HEK293 (cell line): ENCODE results near the gene IRX2.

Experiments
- CTCF ChIA-PET: fragments of 350-600 bp; formaldehyde crosslinking; extraction: SDS; loops from one replicate; lab custom pipeline; 2021; ENCODE audit warnings: antibody characterized with exemption; lab: Yijun Ruan, JAX
- POLR2A ChIA-PET: fragments of 300-600 bp; formaldehyde crosslinking; extraction: SDS; loops from one replicate; lab custom pipeline; 2020; ENCODE audit warnings: antibody characterized with exemption, inconsistent platforms; lab: Yijun Ruan, JAX
- H3K27ac ChIP-seq: fragments of 200-500 bp; sonication (Bioruptor generic); 2 replicates; pipeline ENCODE4 v1.5.1; 2014; ENCODE audit warnings: low read depth, low read length, control low read depth, inconsistent platforms; ENCODE audit errors: extremely low read depth
- H3K36me3 ChIP-seq, 2 experiments: fragments of 200-500 bp in 1 of 2; sonication (Bioruptor generic) in 1 of 2; 1 replicate in 1 of 2; 2 replicates in 1 of 2; pipeline ENCODE4 v1.5.1; 2014 to 2017; ENCODE audit warnings: inconsistent platforms in 2 of 2, low read length in 2 of 2; ENCODE audit not compliant: control insufficient read depth in 2 of 2, insufficient read depth in 1 of 2
- H3K4me1 ChIP-seq: fragments of 200-500 bp; sonication (Bioruptor generic); 2 replicates; pipeline ENCODE4 v1.5.1; 2014; ENCODE audit warnings: mild to moderate bottlenecking, low read length, inconsistent platforms; ENCODE audit not compliant: control insufficient read depth, insufficient read depth
- H3K4me3 ChIP-seq: 2 replicates; pipeline ENCODE4 v1.5.1; 2011; ENCODE audit warnings: low read depth, mild to moderate bottlenecking, control low read depth, low read length, moderate library complexity
- H3K9me3 ChIP-seq: fragments of 200-500 bp; sonication (Bioruptor generic); 2 replicates; pipeline ENCODE4 v1.5.1; 2014; ENCODE audit warnings: low read depth, low read length, inconsistent platforms; ENCODE audit not compliant: control insufficient read depth, insufficient read depth
- BCL11B ChIP-seq: fragments of 450-650 bp; formaldehyde crosslinking; IDR thresholded peaks from 2 replicates; pipeline ENCODE4 v1.5.1; 2016; ENCODE audit warnings: low read depth, missing biosample characterization, missing genetic modification characterization
- EGR2 ChIP-seq: fragments of 450-650 bp; formaldehyde crosslinking; IDR thresholded peaks from 2 replicates; pipeline ENCODE4 v1.5.1; 2016; ENCODE audit warnings: low read depth, missing biosample characterization, missing genetic modification characterization
- GLI4 ChIP-seq: fragments of 450-650 bp; formaldehyde crosslinking; IDR thresholded peaks from 2 replicates; pipeline ENCODE4 v1.5.1; 2016; ENCODE audit warnings: missing biosample characterization, missing genetic modification characterization
- IKZF3 ChIP-seq: fragments of 450-650 bp; IDR thresholded peaks from 2 replicates; pipeline ENCODE4 v1.5.0; 2018; ENCODE audit warnings: missing biosample characterization, mild to moderate bottlenecking, missing genetic modification characterization, moderate library complexity
- KLF1 ChIP-seq: fragments of 450-650 bp; formaldehyde crosslinking; IDR thresholded peaks from 2 replicates; pipeline ENCODE4 v1.5.1; 2016; ENCODE audit warnings: missing biosample characterization, missing genetic modification characterization
- KLF16 ChIP-seq: fragments of 450-650 bp; formaldehyde crosslinking; IDR thresholded peaks from 2 replicates; pipeline ENCODE4 v1.5.1; 2017; ENCODE audit warnings: missing biosample characterization, missing genetic modification characterization
- OSR2 ChIP-seq: fragments of 450-650 bp; formaldehyde crosslinking; IDR thresholded peaks from 2 replicates; pipeline ENCODE4 v1.5.1; 2016; ENCODE audit warnings: missing biosample characterization, missing genetic modification characterization
- SP7 ChIP-seq: fragments of 450-650 bp; formaldehyde crosslinking; IDR thresholded peaks from 2 replicates; pipeline ENCODE4 v1.5.1; 2016; ENCODE audit warnings: missing biosample characterization, missing genetic modification characterization
- YY2 ChIP-seq: fragments of 450-650 bp; formaldehyde crosslinking; IDR thresholded peaks from 2 replicates; pipeline ENCODE4 v1.5.1; 2016; ENCODE audit warnings: missing biosample characterization, missing genetic modification characterization
- ZBTB21 ChIP-seq: fragments of 450-650 bp; formaldehyde crosslinking; IDR thresholded peaks from 2 replicates; pipeline ENCODE4 v1.5.1; 2017; ENCODE audit warnings: missing biosample characterization, missing genetic modification characterization
- ZNF121 ChIP-seq: fragments of 450-650 bp; formaldehyde crosslinking; IDR thresholded peaks from 2 replicates; pipeline ENCODE4 v1.5.1; 2016; ENCODE audit warnings: missing biosample characterization, missing genetic modification characterization
- ZNF19 ChIP-seq: fragments of 450-650 bp; formaldehyde crosslinking; IDR thresholded peaks from 2 replicates; pipeline ENCODE4; 2016; ENCODE audit warnings: missing biosample characterization, missing genetic modification characterization, low read depth
- ZNF2 ChIP-seq: fragments of 450-650 bp; formaldehyde crosslinking; IDR thresholded peaks from 2 replicates; pipeline ENCODE4 v1.5.1; 2016; ENCODE audit warnings: missing biosample characterization, missing genetic modification characterization
- ZNF274 ChIP-seq, 2 experiments: fragments of 200-500 bp in 1 of 2; fragments of 450-650 bp in 1 of 2; sonication (Bioruptor generic) in 1 of 2; formaldehyde crosslinking in 1 of 2; IDR thresholded peaks; 2 replicates each; pipeline versions ENCODE4 v1.5.1 to v1.6.1; 2014 to 2016; ENCODE audit warnings: borderline replicate concordance in 1 of 2, inconsistent platforms in 1 of 2, low read length in 1 of 2, missing biosample characterization in 1 of 2, missing genetic modification characterization in 1 of 2
- ZNF292 ChIP-seq: fragments of 450-650 bp; formaldehyde crosslinking; IDR thresholded peaks from 2 replicates; pipeline ENCODE4 v1.5.1; 2016; ENCODE audit warnings: low read depth, missing biosample characterization, missing genetic modification characterization, borderline replicate concordance
- ZNF510 ChIP-seq: fragments of 450-650 bp; formaldehyde crosslinking; IDR thresholded peaks from 2 replicates; pipeline ENCODE4 v1.5.1; 2018; ENCODE audit warnings: mild to moderate bottlenecking, missing genetic modification characterization, missing biosample characterization; ENCODE audit not compliant: insufficient replicate concordance
- ZNF530 ChIP-seq: fragments of 450-650 bp; formaldehyde crosslinking; IDR thresholded peaks from 2 replicates; pipeline ENCODE4 v1.5.1; 2016; ENCODE audit warnings: low read depth, missing biosample characterization, missing genetic modification characterization
- ZNF549 ChIP-seq: fragments of 450-650 bp; IDR thresholded peaks from 2 replicates; pipeline ENCODE4 v1.5.1; 2018; ENCODE audit warnings: missing biosample characterization, missing genetic modification characterization, mild to moderate bottlenecking, inconsistent platforms, moderate library complexity
- ZNF660 ChIP-seq: fragments of 450-650 bp; IDR thresholded peaks from 2 replicates; pipeline ENCODE4 v1.5.1; 2018; ENCODE audit warnings: missing biosample characterization, mild to moderate bottlenecking, missing genetic modification characterization
- ZNF670 ChIP-seq: fragments of 450-650 bp; formaldehyde crosslinking; IDR thresholded peaks from 2 replicates; pipeline ENCODE4 v1.5.1; 2016; ENCODE audit warnings: missing biosample characterization, missing genetic modification characterization, low read depth
- ZNF677 ChIP-seq: fragments of 450-650 bp; IDR thresholded peaks from 2 replicates; pipeline ENCODE4 v1.5.0; 2018; ENCODE audit warnings: missing biosample characterization, mild to moderate bottlenecking, missing genetic modification characterization, moderate library complexity
- ZNF777 ChIP-seq: fragments of 450-650 bp; formaldehyde crosslinking; IDR thresholded peaks from 2 replicates; pipeline ENCODE4 v1.5.1; 2017; ENCODE audit warnings: missing biosample characterization, missing genetic modification characterization, borderline replicate concordance
- ZSCAN16 ChIP-seq: fragments of 450-650 bp; formaldehyde crosslinking; IDR thresholded peaks from 2 replicates; pipeline ENCODE4 v1.5.1; 2016; ENCODE audit warnings: missing biosample characterization, missing genetic modification characterization
- ZSCAN23 ChIP-seq: fragments of 450-650 bp; formaldehyde crosslinking; IDR thresholded peaks from 2 replicates; pipeline ENCODE4 v1.5.1; 2016; ENCODE audit warnings: missing biosample characterization, missing genetic modification characterization
- TF ChIP-seq, protein P1 (sequence below): fragments of 450-650 bp; IDR thresholded peaks from 2 replicates; pipeline ENCODE4 v1.5.1; 2018; ENCODE audit warnings: missing biosample characterization, mild to moderate bottlenecking, missing genetic modification characterization
- TF ChIP-seq, protein P2 (sequence below): sonication (generic); formaldehyde crosslinking; IDR thresholded peaks from 2 replicates; pipeline ENCODE4 v1.8.1; 2022; ENCODE audit warnings: mild to moderate bottlenecking, moderate library complexity, missing genetic modification reagents

Gene IRX2

DNA sequence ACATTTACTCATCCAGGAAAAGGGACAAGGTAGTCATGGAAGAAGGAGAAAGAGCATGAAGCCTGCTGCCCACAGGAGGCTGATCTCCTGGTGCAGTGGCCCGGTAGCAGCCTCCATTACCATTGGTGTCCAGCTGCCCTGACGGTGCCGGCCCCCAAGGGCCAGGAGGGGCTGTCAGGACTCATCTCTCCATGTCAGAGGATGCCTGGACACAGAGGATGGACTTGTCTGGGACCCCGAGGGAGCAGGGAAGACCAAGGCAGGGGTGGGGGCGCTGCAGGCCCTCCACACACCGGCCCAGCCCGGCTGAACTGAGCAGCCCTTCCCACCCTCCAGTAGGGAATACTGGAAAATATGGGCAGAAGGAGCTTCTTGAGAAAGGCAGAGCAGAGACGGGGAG, 52.2 kb downstream of the IRX2 start:
- ChIA-PET CTCF (no interaction called here), POLR2A (no interaction called here)
- Histone ChIP-seq H3K27ac (no peak overlapping the region), H3K4me1 (no peaks in the 10 kb centered on the region), H3K4me3 (no peak overlapping the region), H3K36me3 (no peaks in the 10 kb centered on the region), H3K9me3 (no peaks in the 10 kb centered on the region)
- TF ChIP-seq ZBTB21 (tag by site-specific recombination) (no peak), ZNF2 (tag by site-specific recombination) (no peak), SP7 (tag by site-specific recombination) (no peak), ZNF121 (no peak), ZNF274 (IDR thresholded peaks at IDR 0.05; ENCODE audit: low read length) (no peak), ZNF274 (tag by site-specific recombination; IDR thresholded peaks at IDR 0.05; ENCODE audit: borderline replicate concordance) (no peak), ZSCAN23 (no peak)

DNA sequence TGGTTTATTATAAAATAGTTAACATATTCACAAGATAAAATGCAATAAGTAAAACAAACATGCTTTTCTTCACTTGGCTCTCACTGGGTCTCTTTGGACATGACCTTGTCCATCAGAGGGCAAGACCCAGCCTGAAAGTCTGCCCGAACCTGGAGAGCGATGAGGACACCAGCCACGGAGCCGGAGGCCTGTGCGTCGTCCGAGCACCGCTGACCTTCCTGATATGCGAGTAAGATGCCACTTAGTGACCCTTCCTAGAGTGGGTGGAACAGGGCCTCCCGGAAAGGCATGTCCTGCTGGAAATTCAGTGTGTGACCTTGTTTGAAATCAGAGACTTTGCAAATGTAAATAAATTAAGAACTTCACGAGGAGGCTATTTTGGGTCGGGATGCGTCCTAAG, 52.9 kb downstream of the IRX2 start:
- Histone ChIP-seq H3K9me3 (no peaks in the 10 kb centered on the region), H3K36me3 (no peaks in the 10 kb centered on the region), H3K27ac (no peak overlapping the region), H3K4me3 (no peak overlapping the region), H3K4me1 (no peaks in the 10 kb centered on the region)
- POLR2A ChIA-PET, result no interaction called here
- CTCF ChIA-PET, result no interaction called here
- TF ChIP-seq ZNF777 (tag by site-specific recombination) (no peak), OSR2 (no peak), ZNF549 (no peak), ZNF530 (tag by site-specific recombination) (no peak), KLF16 (tag by site-specific recombination) (no peak), SP7 (tag by site-specific recombination) (no peak), GLI4 (tag by site-specific recombination) (no peak), IKZF3 (tag by site-specific recombination) (no peak)
- TF ChIP-seq, protein P1, sequence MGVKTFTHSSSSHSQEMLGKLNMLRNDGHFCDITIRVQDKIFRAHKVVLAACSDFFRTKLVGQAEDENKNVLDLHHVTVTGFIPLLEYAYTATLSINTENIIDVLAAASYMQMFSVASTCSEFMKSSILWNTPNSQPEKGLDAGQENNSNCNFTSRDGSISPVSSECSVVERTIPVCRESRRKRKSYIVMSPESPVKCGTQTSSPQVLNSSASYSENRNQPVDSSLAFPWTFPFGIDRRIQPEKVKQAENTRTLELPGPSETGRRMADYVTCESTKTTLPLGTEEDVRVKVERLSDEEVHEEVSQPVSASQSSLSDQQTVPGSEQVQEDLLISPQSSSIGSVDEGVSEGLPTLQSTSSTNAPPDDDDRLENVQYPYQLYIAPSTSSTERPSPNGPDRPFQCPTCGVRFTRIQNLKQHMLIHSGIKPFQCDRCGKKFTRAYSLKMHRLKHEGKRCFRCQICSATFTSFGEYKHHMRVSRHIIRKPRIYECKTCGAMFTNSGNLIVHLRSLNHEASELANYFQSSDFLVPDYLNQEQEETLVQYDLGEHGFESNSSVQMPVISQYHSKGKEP, result no peak
- TF ChIP-seq, protein P2, sequence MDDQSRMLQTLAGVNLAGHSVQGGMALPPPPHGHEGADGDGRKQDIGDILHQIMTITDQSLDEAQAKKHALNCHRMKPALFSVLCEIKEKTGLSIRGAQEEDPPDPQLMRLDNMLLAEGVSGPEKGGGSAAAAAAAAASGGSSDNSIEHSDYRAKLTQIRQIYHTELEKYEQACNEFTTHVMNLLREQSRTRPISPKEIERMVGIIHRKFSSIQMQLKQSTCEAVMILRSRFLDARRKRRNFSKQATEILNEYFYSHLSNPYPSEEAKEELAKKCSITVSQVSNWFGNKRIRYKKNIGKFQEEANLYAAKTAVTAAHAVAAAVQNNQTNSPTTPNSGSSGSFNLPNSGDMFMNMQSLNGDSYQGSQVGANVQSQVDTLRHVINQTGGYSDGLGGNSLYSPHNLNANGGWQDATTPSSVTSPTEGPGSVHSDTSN, result no peak

DNA sequence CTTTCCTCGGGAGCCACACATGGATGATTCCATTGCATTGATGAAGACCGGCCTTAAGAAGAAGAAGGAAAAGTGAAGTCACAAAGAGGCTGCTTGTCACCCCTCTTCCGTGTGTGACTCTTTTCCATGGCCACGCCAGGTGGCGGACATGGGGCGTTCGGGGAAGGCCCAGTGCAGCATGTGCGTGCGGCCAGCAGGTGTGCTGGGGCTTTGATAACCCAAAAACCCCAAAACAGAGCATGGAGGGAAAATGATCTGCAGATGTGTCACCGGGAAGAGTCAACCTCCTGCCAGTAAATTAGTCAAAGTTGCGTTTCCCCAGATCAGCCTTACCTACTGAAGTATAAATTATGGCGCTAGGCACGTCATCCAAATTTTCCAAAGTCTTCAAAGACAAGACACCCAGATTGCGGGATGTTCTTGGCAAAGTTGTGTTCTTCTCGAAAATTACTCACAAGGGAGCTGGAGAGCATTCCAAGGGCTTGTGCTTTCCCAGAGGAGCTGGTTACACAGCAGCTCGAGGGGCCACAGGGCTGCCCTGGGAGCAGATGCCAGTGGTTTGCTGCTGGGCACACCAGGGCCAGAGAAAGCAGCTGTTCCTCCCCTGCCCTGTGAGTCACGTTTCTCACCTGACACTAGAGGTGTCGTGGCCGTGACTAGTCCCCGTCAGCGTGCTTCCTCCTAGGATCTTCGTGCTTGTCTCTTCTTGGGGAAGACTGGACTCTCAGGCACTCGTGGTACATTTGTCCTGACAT, 53.9 kb downstream of the IRX2 start:
- CTCF ChIA-PET, result no interaction called here
- no peaks in the 10 kb centered on the region for H3K4me1 ChIP-seq

DNA sequence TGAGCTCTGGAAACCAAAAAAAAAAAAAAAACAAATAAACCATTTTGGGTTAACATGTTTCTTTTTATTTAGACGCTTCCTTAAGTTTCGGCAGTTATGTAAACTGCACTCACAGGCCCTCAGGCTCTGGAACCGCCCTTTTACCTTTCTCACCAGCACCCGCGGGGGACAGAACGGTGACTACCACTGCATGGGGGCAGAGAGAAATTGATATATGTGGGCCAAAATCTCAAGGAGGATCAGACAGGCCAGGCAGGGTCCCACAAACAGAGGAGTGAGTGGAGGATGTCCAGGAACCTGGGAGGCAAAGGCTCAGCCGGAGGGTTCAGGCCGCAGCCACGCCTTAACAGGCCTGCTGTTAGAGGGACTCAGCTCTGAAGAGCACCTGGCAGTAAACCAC, 54.4 kb downstream of the IRX2 start:
- no peaks in the 10 kb centered on the region for H3K36me3 ChIP-seq
- CTCF ChIA-PET, result no interaction called here
- H3K9me3 ChIP-seq, result no peaks in the 10 kb centered on the region
- H3K27ac ChIP-seq, result no peak overlapping the region
- TF ChIP-seq ZNF19 (tag by site-specific recombination) (no peak), ZNF670 (no peak), ZNF530 (tag by site-specific recombination) (no peak), ZNF510 (tag by site-specific recombination) (no peak), ZNF677 (tag by site-specific recombination) (no peak), YY2 (tag by site-specific recombination) (no peak), ZSCAN16 (tag by site-specific recombination) (no peak), KLF1 (tag by site-specific recombination) (no peak)
- no peaks in the 10 kb centered on the region for H3K4me1 ChIP-seq
- POLR2A ChIA-PET, result no interaction called here
- no peak overlapping the region for H3K4me3 ChIP-seq

More for the DNA sequence above, 53.9 kb downstream of the IRX2 start:
- POLR2A ChIA-PET, result no interaction called here
- H3K27ac ChIP-seq, result no peak overlapping the region
- no peak overlapping the region for H3K4me3 ChIP-seq
- H3K36me3 ChIP-seq, result no peaks in the 10 kb centered on the region
- no peak for TF ChIP-seq ZNF292 (tag by site-specific recombination)
- no peak for TF ChIP-seq BCL11B (tag by site-specific recombination)
- TF ChIP-seq EGR2, result no peak
- TF ChIP-seq ZNF660 (tag by site-specific recombination), result no peak
- H3K9me3 ChIP-seq, result no peaks in the 10 kb centered on the region
